SKM-1 treated with dmso at 0.1 percent for 144 hours (cell line): ENCODE results near the gene GAA.
"Not testable (repeated sequence)": the region's sequence is repeated elsewhere in the genome, so short reads cannot be mapped to it uniquely, and the experiment has no call there.

Experiments
- DNase-seq: peaks from one replicate; lab custom pipeline; 2025; ENCODE audit not compliant: unreplicated experiment; lab: John Stamatoyannopoulos, UW

Gene GAA

GRCh38 chr17:80141463-80142165 is 40.2 kb downstream of the GAA start:
- no peak for DNase-seq

GRCh38 chr17:80142929-80143328 is 41.5 kb downstream of the GAA start:
- DNase-seq: no peak

GRCh38 chr17:80145076-80146075 is 44.0 kb downstream of the GAA start:
- no peak for DNase-seq

GRCh38 chr17:80146121-80147034 is 45.0 kb downstream of the GAA start:
- no peak for DNase-seq

GRCh38 chr17:80147035-80147822 is 45.8 kb downstream of the GAA start, which contains the start of gene EIF4A3:
Gene EIF4A3 (minus strand): TSS chr17:80147128. CDS start chr17:80146961, 167 bp downstream.
- peak; percentile 98 for DNase-seq

GRCh38 chr17:80151333-80151732 is 50.0 kb downstream of the GAA start:
- no peak for DNase-seq

GRCh38 chr17:80152081-80152702 is 50.8 kb downstream of the GAA start:
- peak; percentile 81 for DNase-seq

- no peak for DNase-seq
These were observed 51.6 kb downstream of the GAA start for GRCh38 chr17:80153004-80153403.

GRCh38 chr17:80154166-80154565 is 52.8 kb downstream of the GAA start:
- no peak for DNase-seq

GRCh38 chr17:80155600-80155999 is 54.2 kb downstream of the GAA start:
- DNase-seq: not testable (repeated sequence)

- DNase-seq: no peak
These were observed 57.5 kb downstream of the GAA start for GRCh38 chr17:80158846-80159245.

GRCh38 chr17:80160536-80160935 is 59.2 kb downstream of the GAA start:
- DNase-seq: no peak

- DNase-seq: no peak
These were observed 62.0 kb downstream of the GAA start for GRCh38 chr17:80163336-80163735.

GRCh38 chr17:80164185-80164584 is 62.8 kb downstream of the GAA start:
- no peak for DNase-seq

- DNase-seq: no peak
These were observed 65.1 kb downstream of the GAA start for GRCh38 chr17:80166446-80166845.

GRCh38 chr17:80168371-80168770 is 67.0 kb downstream of the GAA start:
- DNase-seq: no peak

- no peak for DNase-seq
These were observed 67.7 kb downstream of the GAA start for GRCh38 chr17:80169107-80169506.
